ENCODE data around the gene MSI2. TPM values are rescaled to one million over a fixed set of nuclear protein-coding genes. Genes with fewer than 3 reads are reported as not detected.

Gene MSI2
- total RNA-seq, 2 experiments from 2014 or later, result 107 to 111 TPM

DNA sequence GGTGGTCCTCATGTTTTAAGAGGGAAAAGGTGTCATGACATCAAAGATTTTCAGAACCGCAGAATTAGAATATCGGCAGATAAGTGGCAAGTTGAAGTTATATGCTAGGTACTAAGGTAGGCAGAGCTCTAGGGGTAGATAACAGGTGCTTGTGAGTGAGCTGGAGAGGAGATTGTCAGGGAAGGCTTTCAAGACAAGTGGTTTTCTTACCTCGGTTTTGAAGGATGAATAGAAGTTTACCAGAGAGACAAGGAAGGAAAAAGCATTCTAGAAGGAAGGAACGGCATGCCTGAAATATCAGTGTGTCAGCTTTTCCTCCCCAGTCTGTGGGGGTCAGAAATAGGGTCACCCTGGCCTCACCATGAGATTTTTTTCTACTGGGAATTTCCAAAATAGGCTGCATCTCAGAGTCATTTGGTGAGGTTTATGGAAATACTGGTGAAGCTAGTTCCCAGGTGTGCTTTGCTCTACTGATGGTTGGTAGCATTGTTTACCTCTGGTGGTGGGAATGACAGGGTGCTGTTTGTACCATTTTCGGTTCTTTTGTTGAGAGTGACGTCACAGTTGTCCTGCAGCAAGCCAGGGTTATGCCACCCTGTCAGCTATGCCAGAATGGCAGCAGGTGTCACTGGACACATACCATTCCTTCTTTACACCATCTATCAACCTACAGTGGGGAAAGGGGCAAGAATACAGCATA lies 112.5 kb downstream of the MSI2 start:
- Mint-ChIP-seq H3K27me3 (no peaks in the 10 kb centered on the region), H3K36me3 (ENCODE audit: low read depth) (peaks cover 8% of the 10 kb centered on the region), H3K4me3 (no peak overlapping the region), H3K4me1 (peaks cover 10% of the 10 kb centered on the region), H3K27ac (no peak overlapping the region), H3K9me3 (peaks cover under 1% of the 10 kb centered on the region)
- ChIA-PET CTCF (interaction anchor here (1.6 kb wide), 1 partner anchor 126 kb away, joined by 6 read pairs; no protein-coding TSS in a partner anchor), POLR2A (no interaction called here)
- DNase-seq, result no peak

DNA sequence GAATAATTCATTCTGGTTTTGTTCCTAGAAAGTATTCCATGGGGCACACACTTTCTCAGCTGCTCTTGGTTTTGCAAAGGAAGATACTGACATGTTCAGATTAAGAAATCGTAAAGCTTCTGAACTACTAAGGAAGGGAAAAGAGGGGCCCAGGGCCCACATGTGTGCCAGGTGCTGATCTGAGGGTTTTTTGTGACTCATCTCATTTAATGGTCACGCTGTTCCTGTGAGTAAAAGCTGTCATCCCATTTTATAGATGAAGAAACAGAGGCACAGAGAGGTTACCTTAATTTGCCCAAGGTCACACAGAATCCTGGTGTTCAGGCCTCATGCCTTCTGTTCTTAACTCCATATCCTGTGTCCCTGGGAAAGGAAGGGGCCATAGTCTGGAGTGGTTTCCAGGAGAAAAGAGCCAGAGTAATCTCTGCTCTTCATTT lies 113.2 kb downstream of the MSI2 start:
- H3K4me1 Mint-ChIP-seq, result peaks cover 10% of the 10 kb centered on the region
- no peaks in the 10 kb centered on the region for H3K27me3 Mint-ChIP-seq
- H3K9me3 Mint-ChIP-seq, result peaks cover 3% of the 10 kb centered on the region
- ChIA-PET POLR2A (no interaction called here), CTCF (interaction anchor here (1.6 kb wide), 1 partner anchor 127 kb away, joined by 6 read pairs; no protein-coding TSS in a partner anchor)
- no peak overlapping the region for H3K4me3 Mint-ChIP-seq
- no peak for DNase-seq
- no peak overlapping the region for H3K27ac Mint-ChIP-seq
- peaks cover 10% of the 10 kb centered on the region for H3K36me3 Mint-ChIP-seq (ENCODE audit: low read depth)

DNA sequence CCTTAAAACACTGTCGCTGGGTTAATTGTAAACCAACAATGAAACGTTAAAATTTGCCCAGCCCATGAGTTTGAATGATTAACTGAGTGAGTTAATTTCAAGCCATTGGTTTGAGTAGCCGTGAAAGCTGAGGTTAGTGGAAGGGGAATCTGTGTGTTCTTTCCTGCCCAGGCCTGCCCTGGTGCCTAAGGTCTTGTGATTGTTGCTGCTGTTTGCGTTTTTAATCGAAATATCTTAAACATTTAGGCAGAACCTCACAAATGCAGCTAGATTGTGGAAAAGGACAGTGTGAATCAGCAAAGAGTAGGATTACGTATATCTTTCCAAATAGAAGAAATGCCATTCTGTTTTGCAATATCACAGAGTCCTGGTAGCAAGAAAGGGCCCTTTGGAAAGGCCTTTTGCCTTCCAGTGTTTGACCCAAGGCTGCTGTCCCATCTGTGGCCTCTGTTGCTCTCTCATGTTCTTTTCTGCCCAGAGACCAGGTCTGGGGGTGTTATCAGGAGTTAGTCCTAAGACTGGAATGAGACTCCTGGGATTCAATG lies 113.8 kb downstream of the MSI2 start:
- H3K4me3 Mint-ChIP-seq, result no peak overlapping the region
- H3K9me3 Mint-ChIP-seq, result peaks cover 3% of the 10 kb centered on the region
- peaks cover 10% of the 10 kb centered on the region for H3K4me1 Mint-ChIP-seq
- peaks cover 15% of the 10 kb centered on the region for H3K36me3 Mint-ChIP-seq (ENCODE audit: low read depth)
- no peak for DNase-seq
- no peak overlapping the region for H3K27ac Mint-ChIP-seq
- H3K27me3 Mint-ChIP-seq, result no peaks in the 10 kb centered on the region
- ChIA-PET POLR2A (no interaction called here), CTCF (interaction anchor here (1.6 kb wide), 1 partner anchor 128 kb away, joined by 6 read pairs; no protein-coding TSS in a partner anchor)

DNA sequence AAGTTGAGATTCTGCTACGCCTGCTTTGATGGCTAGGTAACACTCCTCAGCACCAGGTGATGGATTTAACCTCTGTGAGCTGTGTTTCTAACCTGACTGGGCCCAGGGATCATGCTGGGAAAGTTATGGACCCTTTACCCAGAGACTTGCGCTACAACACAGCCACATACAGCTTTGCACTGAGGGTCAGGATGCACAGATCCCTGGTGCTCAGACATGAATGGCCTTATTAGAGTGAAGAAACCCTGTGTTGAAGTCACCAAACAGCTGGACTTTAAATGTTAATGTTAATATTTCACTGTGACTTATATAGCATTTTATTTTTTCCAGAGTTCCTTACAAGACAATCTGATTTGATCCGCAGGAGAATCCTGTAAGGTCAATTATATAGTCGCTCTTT lies 114.3 kb downstream of the MSI2 start:
- Mint-ChIP-seq H3K36me3 (ENCODE audit: low read depth) (peaks cover 20% of the 10 kb centered on the region), H3K27me3 (no peaks in the 10 kb centered on the region), H3K9me3 (peaks cover 3% of the 10 kb centered on the region), H3K4me3 (no peak overlapping the region), H3K4me1 (peaks cover 10% of the 10 kb centered on the region), H3K27ac (no peak overlapping the region)
- ChIA-PET POLR2A (no interaction called here), CTCF (interaction anchor here (1.6 kb wide), 1 partner anchor 128 kb away, joined by 6 read pairs; no protein-coding TSS in a partner anchor)
- DNase-seq, result no peak

DNA sequence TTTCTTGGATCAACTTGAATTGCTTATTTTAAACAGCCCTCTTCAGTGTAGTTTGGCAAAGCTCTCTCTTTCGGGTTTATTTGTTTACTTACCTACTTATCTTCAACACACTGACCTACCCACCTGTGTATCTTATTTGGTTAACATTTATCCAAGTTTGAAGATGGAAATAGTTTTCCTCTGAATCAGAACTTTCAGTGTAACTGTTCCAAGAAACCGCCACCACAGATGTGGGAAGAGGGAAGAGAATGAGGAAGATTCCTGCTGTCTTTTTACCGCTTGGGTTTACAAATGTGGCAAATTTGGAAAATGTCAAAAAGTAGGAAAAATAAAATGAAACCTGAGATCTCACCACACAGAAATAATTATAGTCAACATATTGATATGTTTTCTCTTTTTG lies 115.8 kb downstream of the MSI2 start:
- H3K27me3 Mint-ChIP-seq, result no peaks in the 10 kb centered on the region
- ChIA-PET CTCF (interaction anchor here (1.0 kb wide), 2 partner anchors 129 kb away, joined by 3 read pairs; no protein-coding TSS in a partner anchor), POLR2A (no interaction called here)
- peaks cover 3% of the 10 kb centered on the region for H3K9me3 Mint-ChIP-seq
- no peak for DNase-seq
- peaks cover 10% of the 10 kb centered on the region for H3K4me1 Mint-ChIP-seq
- peaks cover 23% of the 10 kb centered on the region for H3K36me3 Mint-ChIP-seq (ENCODE audit: low read depth)
- no peak overlapping the region for H3K4me3 Mint-ChIP-seq
- H3K27ac Mint-ChIP-seq, result no peak overlapping the region

DNA sequence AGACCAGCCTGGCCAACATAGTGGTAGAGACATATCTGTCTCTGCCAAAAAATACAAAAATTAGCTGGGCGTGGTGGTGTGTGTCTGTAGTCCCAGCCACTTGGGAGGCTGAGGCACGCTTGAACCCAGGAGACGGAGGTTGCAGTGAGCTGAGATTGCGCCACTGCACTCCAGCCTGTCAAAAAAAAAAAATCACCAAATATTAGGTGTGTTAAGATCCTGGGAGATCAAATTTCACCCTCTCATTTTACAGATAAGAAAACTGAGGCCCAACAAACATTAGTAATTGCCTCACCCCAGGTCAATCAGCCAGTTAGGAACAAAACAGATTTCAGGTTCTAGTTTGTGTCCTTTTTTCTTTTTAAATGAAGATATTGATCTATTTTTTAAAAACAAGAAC lies 116.7 kb downstream of the MSI2 start:
- no peak for DNase-seq
- Mint-ChIP-seq H3K4me1 (peaks cover 10% of the 10 kb centered on the region), H3K36me3 (ENCODE audit: low read depth) (peaks cover 25% of the 10 kb centered on the region), H3K9me3 (peaks cover 3% of the 10 kb centered on the region), H3K27ac (no peak overlapping the region), H3K27me3 (no peaks in the 10 kb centered on the region), H3K4me3 (no peak overlapping the region)
- CTCF ChIA-PET, result interaction anchor here (1.0 kb wide), 1 partner anchor 130 kb away, joined by 3 read pairs; no protein-coding TSS in a partner anchor
- POLR2A ChIA-PET, result no interaction called here

DNA sequence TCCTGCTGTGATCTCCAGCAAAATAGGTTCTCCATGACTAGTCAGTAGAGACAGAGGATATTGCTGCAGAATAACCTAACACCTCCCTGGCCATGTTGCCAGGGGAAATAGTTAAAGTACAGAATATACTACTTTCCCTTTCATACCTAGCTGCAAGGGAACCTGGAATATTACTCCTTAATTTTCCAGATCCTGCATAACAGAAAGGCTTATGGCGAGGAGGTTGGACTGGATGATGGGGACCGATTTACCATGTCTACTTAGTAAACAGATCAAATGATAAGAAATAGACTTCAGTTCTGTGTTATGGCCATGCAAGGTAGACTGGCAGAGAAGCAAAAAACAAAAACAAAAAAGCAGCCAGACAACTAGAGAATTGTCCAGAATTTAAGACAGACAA lies 117.4 kb downstream of the MSI2 start:
- DNase-seq, result no peak
- peaks cover 6% of the 10 kb centered on the region for H3K4me1 Mint-ChIP-seq
- H3K9me3 Mint-ChIP-seq, result peaks cover 3% of the 10 kb centered on the region
- CTCF ChIA-PET, result no interaction called here
- peaks cover 25% of the 10 kb centered on the region for H3K36me3 Mint-ChIP-seq (ENCODE audit: low read depth)
- H3K27me3 Mint-ChIP-seq, result no peaks in the 10 kb centered on the region
- no peak overlapping the region for H3K27ac Mint-ChIP-seq
- POLR2A ChIA-PET, result no interaction called here
- no peak overlapping the region for H3K4me3 Mint-ChIP-seq

DNA sequence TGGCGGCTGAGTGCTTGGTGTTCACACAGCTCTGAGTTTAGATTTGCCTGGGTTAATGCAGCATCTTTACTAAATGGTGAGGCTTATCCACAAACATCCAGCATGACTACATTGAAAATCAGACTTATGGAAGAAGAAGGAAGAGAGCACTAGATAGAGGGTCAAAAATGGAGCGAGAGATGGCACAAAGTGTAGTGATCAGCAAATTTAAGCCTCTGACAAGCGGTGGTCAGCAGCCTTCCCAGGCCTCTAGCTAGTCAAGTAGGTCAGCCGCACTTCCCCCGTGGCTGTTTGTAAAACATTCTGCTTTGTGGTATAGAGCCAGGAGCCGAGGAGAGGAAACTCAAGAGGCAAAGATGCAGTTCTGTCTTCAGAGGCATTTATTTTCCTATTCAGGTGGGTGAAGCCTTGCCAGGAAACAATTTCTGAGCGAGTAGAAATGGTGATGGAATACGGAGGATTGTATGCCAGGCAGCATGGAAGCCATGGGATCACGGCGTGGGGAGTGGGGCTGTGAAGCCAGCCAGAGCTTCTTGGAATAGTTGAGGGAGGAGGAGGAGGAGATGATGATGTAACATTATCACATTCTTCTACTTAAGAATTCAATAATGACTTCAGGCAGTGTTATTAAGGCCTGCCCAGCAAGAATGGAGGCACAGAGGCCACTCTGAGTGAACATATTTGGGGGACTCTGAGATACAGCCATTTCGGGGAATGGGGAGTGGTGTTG lies 118.9 kb downstream of the MSI2 start:
- H3K4me1 Mint-ChIP-seq, result peaks cover 5% of the 10 kb centered on the region
- POLR2A ChIA-PET, result no interaction called here
- peaks cover 3% of the 10 kb centered on the region for H3K9me3 Mint-ChIP-seq
- no peak overlapping the region for H3K4me3 Mint-ChIP-seq
- H3K27ac Mint-ChIP-seq, result no peak overlapping the region
- no peak for DNase-seq
- peaks cover 31% of the 10 kb centered on the region for H3K36me3 Mint-ChIP-seq (ENCODE audit: low read depth)
- H3K27me3 Mint-ChIP-seq, result no peaks in the 10 kb centered on the region
- CTCF ChIA-PET, result no interaction called here

DNA sequence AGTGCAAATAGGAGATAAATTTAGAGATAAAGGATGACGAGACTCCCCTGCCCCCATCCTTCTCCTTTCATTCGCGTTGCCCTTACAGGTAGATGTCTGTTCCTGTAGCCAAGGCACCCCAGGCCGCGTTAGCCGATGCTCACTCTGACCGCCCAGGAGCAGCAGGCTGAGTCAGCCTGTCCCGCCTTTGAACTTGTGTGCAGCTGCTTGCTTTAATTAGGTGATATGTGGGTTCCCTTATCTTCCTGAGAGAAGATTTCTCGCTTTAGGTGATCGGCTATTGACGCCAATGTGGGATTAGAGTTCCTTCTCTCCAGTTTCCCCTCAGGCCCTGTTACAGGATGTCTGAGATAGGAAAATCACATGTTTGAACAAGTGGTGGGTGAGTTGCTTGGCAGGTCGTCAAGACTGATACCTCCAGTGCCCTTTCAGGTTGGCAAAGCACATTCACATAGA lies 119.5 kb downstream of the MSI2 start:
- peaks cover 5% of the 10 kb centered on the region for H3K4me1 Mint-ChIP-seq
- CTCF ChIA-PET, result no interaction called here
- DNase-seq, result no peak
- H3K27ac Mint-ChIP-seq, result no peak overlapping the region
- POLR2A ChIA-PET, result no interaction called here
- no peak overlapping the region for H3K4me3 Mint-ChIP-seq
- H3K36me3 Mint-ChIP-seq (ENCODE audit: low read depth), result peaks cover 31% of the 10 kb centered on the region
- no peaks in the 10 kb centered on the region for H3K27me3 Mint-ChIP-seq
- peaks cover 3% of the 10 kb centered on the region for H3K9me3 Mint-ChIP-seq

DNA sequence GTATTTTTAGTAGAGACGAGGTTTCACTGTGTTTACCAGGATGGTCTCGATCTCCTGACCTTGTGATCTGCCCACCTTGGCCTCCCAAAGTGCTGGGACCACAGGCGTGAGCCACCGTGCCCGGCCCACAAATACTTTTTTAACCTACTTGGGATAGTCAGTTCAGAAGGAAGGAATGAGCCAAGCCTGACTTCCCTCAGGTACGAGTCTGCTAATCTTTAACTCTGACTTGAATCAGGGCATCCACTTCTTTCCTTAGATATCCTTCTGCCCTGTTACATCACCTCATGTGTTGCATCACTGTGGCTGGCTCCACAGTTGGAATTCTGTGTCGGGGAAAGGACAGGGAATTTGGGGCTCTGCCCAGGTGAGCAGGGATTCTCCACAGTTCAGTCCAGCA lies 120.8 kb downstream of the MSI2 start:
- DNase-seq, result no peak
- peaks cover 5% of the 10 kb centered on the region for H3K4me1 Mint-ChIP-seq
- no peaks in the 10 kb centered on the region for H3K27me3 Mint-ChIP-seq
- H3K9me3 Mint-ChIP-seq, result peaks cover 3% of the 10 kb centered on the region
- ChIA-PET CTCF (interaction anchor here (1.0 kb wide), 1 partner anchor 134 kb away, joined by 3 read pairs; no protein-coding TSS in a partner anchor), POLR2A (no interaction called here)
- peaks cover 35% of the 10 kb centered on the region for H3K36me3 Mint-ChIP-seq (ENCODE audit: low read depth)
- no peak overlapping the region for H3K4me3 Mint-ChIP-seq
- H3K27ac Mint-ChIP-seq, result no peak overlapping the region

DNA sequence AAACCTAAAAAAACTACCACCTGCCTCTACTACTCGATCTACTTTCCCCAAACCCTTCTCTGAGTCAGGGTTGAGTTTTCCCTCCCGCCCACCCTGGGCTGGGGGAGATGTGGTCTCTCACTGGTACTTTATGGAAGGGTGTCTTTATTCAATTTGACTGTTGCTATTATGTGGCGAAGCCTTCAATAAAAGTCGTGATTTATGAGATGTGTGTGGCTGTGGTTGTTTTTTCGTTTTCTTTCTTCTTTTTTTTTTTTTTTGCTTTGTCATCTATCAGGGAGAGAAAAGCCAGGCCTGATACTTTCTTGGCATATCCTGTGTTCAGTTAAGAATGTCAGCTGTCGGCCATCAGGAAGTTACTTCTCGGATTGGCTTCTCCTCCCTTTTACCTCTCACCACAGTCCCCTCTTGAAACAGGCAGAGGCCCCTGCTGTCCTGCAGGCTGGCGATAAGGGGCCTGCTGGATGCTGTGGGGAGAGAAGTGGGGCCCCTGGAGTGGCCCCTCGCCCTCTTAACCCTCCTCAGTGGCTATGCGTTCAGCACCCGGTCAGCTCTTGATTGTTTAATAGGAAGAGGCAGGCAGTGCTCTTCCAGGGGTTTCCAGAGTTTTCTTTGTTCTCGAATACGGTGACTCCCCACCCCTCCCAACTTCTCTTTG lies 123.0 kb downstream of the MSI2 start:
- H3K27me3 Mint-ChIP-seq, result no peaks in the 10 kb centered on the region
- no peaks in the 10 kb centered on the region for H3K9me3 Mint-ChIP-seq
- H3K36me3 Mint-ChIP-seq (ENCODE audit: low read depth), result peaks cover 38% of the 10 kb centered on the region
- H3K4me3 Mint-ChIP-seq, result no peak overlapping the region
- ChIA-PET CTCF (no interaction called here), POLR2A (interaction anchor here (0.7 kb wide), 1 partner anchor 28 kb away, joined by 3 read pairs; no protein-coding TSS in a partner anchor)
- DNase-seq, result no peak
- peaks cover 5% of the 10 kb centered on the region for H3K4me1 Mint-ChIP-seq
- no peak overlapping the region for H3K27ac Mint-ChIP-seq

DNA sequence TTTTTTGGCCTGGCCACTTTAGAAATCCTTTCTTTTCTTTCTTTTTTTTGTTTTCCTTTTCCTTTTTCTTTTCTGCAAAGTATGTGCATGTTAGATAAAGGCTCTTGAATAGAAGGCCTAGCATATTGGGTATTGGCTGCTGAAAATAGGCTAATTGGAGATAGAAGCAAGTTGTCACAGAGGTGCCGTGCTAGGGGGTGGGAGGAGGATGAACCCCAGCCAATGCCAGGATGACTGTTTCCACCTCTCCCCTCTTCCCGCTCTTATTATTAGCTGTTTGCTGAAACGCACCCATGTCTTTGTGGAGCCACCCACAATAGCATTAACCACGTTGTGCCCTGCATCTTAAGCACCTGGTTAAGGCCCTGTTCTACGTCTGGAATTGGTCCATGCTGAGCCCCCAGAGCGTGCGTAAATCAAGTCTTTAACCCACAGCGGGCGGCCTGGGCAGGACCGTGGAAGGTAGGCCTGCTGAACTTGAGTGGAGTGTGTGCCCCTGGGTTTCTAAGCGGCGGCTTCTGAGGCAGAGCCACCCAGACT lies 123.6 kb downstream of the MSI2 start:
- CTCF ChIA-PET, result no interaction called here
- H3K27me3 Mint-ChIP-seq, result no peaks in the 10 kb centered on the region
- POLR2A ChIA-PET, result interaction anchor here (0.7 kb wide), 1 partner anchor 29 kb away, joined by 3 read pairs; no protein-coding TSS in a partner anchor
- peaks cover 5% of the 10 kb centered on the region for H3K4me1 Mint-ChIP-seq
- no peak for DNase-seq
- H3K36me3 Mint-ChIP-seq (ENCODE audit: low read depth), result peaks cover 41% of the 10 kb centered on the region
- H3K4me3 Mint-ChIP-seq, result no peak overlapping the region
- no peak overlapping the region for H3K27ac Mint-ChIP-seq
- peaks cover 4% of the 10 kb centered on the region for H3K9me3 Mint-ChIP-seq

DNA sequence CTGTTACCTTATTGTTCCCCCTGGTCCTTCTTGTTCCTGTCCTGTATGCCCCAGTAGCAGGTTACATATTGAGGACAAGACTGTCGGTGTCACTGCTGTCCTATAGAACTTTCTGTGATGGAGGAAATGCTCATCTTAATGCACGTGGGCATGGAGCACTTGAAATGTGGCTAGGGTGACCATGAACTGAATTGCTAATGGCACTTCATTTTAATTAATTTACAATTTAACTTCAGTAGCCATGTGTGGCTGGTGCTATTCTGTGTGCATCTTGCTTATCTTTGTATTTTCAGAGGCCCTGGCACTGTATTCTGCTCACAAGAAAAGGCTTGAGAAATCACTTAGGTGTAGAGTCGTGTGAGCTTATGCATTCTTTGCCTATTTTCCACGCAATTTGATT lies 125.2 kb downstream of the MSI2 start:
- DNase-seq, result no peak
- peaks cover 5% of the 10 kb centered on the region for H3K4me1 Mint-ChIP-seq
- H3K36me3 Mint-ChIP-seq (ENCODE audit: low read depth), result peaks cover 40% of the 10 kb centered on the region
- H3K27ac Mint-ChIP-seq, result no peak overlapping the region
- H3K27me3 Mint-ChIP-seq, result no peaks in the 10 kb centered on the region
- peaks cover 10% of the 10 kb centered on the region for H3K9me3 Mint-ChIP-seq
- ChIA-PET POLR2A (no interaction called here), CTCF (no interaction called here)
- H3K4me3 Mint-ChIP-seq, result no peak overlapping the region

All from activated CD4-positive, alpha-beta memory T cell treated with anti-CD3 and anti-CD28 coated beads, Interleukin-2, amount 10 ng/mL, durations not matched to agents 7 days and 5 days (primary cell).